Bronchial epithelial cell (primary cell): ENCODE measurements around the gene EEF1G. TPM values are rescaled to one million over a fixed set of nuclear protein-coding genes. Genes with fewer than 3 reads are reported as not detected.
A peak's percentile ranks its signal among the peaks of the same experiment; 100 is the strongest.
"Not testable (repeated sequence)": the region's sequence is repeated elsewhere in the genome, so short reads cannot be mapped to it uniquely, and the experiment has no call there.

Experiments
- DNase-seq: peaks from one replicate; pipeline ENCODE4 v3.0.0-alpha.2; 2010; ENCODE audit warnings: low read depth
- FAIRE-seq: peaks from 2 replicates; lab custom pipeline; 2011; peaks lifted over from hg19 to GRCh38; lab: Jason Lieb, UNC
- H3K27me3 ChIP-seq: 2 replicates; pipeline ENCODE4 v1.5.1; 2011; ENCODE audit warnings: low read length; ENCODE audit not compliant: control insufficient read depth, insufficient read depth
- H3K36me3 ChIP-seq: 2 replicates; pipeline ENCODE4 v1.5.1; 2011; ENCODE audit warnings: low read length; ENCODE audit not compliant: control insufficient read depth, insufficient read depth
- H3K4me3 ChIP-seq: 2 replicates; pipeline ENCODE4 v1.5.1; 2011; ENCODE audit warnings: mild to moderate bottlenecking, low read depth, low read length, control low read depth
- CTCF ChIP-seq: IDR thresholded peaks from 2 replicates; pipeline ENCODE4 v1.5.1; 2011; ENCODE audit warnings: mild to moderate bottlenecking, moderate library complexity, low read length, control low read depth, inconsistent platforms; ENCODE audit not compliant: insufficient read depth, severe bottlenecking
- total RNA-seq: library from RNA; depleted of rRNA; stranded (reverse); fragments of >200 nt; gene quantifications from 2 replicates; pipeline ENCODE4 v1.2.1, GENCODE V29; 2014

Gene EEF1G
- total RNA-seq, 1 donor from 2014 or later: 2,441 TPM

DNA sequence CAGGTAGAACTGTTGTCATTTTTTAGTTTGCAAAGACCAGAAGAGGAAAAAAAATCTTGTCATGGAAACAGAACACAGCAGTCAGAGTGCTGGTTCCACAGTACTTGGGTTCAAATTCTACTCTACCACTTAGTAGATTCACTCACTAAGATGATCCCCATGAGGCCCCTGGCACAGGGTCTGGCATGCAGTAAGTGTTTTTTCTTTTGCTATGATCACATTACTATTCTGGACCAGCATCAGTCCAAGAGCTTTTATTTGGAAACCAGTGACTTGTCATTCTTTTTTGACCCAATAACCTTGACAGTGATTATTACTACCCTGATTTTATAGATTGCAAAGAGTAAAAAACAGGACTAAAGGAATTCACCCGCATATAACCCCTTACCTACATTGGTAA lies 4.1 kb downstream of the EEF1G start:
- Histone ChIP-seq H3K4me3 (no peak overlapping the region), H3K36me3 (peaks cover 37% of the 10 kb centered on the region), H3K27me3 (no peaks in the 10 kb centered on the region)
- DNase-seq (no peak), FAIRE-seq (no peak)
- TF ChIP-seq CTCF: no peak

DNA sequence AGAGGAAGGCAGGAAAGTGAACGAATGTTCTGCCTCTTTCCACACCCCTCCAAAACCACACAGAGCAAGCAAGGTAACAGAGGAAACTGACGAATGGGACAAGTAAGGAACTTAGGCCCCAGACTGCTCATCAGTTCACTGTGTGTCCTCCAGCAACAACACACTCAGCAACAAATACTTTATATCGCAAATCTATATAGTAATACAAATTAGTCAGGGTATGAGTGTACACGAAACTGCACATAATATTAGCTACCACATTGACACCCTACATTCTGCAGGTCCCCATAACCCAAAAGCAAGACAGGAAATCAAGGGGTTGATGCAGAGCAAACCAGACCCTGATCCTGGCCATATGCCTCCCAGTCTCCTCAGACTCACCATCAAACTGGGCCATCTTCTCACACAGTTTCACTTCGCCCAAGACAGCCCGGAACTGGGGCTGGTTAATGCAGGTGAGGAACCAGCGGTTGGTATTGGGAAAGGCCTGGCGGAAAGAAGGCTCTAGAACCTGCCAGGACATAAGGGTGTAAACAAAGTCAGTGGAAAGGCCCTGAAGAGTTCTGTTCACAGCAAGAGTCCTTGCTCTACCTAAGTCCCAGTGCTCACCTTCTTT lies 6.6 kb downstream of the EEF1G start:
- no peak for DNase-seq
- Histone ChIP-seq H3K36me3 (peaks cover 38% of the 10 kb centered on the region), H3K27me3 (no peaks in the 10 kb centered on the region), H3K4me3 (no peak overlapping the region)
- FAIRE-seq: no peak
- TF ChIP-seq CTCF: no peak

DNA sequence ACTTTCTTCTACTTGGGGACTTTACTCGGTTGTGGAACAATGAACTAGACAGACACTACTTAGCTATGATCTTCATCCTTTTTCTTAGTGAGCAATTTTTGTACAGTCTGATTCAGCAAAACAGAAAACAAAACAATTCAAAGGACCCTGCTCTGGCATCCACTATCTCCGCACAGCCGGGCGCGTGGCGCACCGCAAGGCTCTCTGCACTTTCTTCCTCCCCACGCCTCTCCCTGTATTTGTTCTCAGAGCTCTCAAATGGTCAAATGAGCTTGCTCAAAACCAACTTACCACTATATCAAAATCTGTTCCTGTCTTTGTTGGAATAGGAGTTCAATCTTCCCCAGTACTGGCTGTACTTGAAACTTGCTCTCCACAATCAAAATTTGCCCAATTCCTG lies 7.4 kb downstream of the EEF1G start:
- no peak for TF ChIP-seq CTCF
- Histone ChIP-seq H3K36me3 (peaks cover 31% of the 10 kb centered on the region), H3K27me3 (no peaks in the 10 kb centered on the region), H3K4me3 (no peak overlapping the region)
- FAIRE-seq (no peak), DNase-seq (no peak)

DNA sequence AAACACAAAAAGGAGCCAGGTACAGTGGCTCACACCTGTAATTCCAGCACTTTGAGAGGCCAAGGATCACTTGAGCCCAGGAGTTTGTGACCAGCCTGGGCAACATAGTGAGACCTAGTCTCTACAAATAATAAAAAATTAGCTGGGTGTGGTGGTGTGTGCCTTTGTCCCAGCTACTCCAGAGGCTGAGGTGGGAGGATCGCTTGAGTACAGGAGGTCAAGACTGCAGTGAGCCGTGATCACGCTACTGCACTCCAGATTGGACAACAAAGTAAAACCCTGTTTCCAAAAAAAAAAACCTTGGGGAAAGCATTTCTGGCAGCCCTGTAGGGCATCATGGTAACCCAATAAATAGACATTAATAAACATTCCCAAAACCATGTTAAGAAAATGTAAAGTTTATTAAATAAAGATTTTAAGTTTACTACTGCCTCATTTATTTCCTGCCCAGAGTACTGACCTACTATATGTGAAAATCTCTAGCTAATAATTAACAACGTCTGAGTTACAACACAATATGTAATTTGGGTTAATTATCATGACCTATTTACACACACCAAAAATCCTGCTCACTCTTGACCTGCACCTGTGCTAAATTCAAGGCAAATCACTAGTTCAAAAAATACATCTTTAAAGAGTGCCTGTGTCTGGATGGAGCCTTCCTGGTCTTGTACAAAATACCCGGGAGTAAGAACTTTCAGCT lies 8.4 kb downstream of the EEF1G start:
- FAIRE-seq (no peak), DNase-seq (no peak)
- Histone ChIP-seq H3K27me3 (no peaks in the 10 kb centered on the region), H3K36me3 (peaks cover 23% of the 10 kb centered on the region), H3K4me3 (no peak overlapping the region)
- TF ChIP-seq CTCF: no peak

- H3K27me3 ChIP-seq, FAIRE-seq, H3K4me3 ChIP-seq, DNase-seq: not testable (repeated sequence)
- peaks cover 15% of the 10 kb centered on the region for H3K36me3 ChIP-seq
Observed at GRCh38 chr11:62561677-62562230, 11.9 kb downstream of the EEF1G start.

DNA sequence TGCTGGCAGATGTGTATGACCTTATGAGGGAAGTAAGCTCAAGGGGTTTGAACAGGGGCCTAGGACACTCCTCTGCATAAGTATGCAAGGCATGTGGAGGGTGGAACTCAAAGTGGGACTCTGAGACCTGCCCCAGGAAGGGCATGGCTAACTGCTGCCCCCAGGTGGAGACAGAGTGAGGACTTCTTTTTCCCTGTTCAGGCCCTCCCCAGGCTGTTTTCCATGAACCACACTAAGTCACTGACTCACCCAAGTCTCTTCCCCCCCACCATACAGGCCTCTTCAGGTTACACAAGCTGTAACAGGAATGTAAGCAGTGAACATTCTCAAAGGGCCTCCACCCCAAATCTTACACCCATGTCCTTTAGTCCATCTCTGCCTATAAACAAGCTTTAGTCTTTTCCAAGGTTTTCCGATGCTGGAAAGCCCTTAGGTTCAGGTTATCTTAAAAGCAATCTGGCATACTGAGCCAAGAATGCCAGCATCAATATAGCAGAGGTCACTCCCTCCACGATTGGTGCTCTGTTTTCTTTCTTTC lies 13.1 kb downstream of the EEF1G start:
- no peak overlapping the region for H3K4me3 ChIP-seq
- TF ChIP-seq CTCF: peak; percentile 95
- H3K27me3 ChIP-seq: no peaks in the 10 kb centered on the region
- FAIRE-seq (no peak), DNase-seq (peak; percentile 98)
- H3K36me3 ChIP-seq: peaks cover 10% of the 10 kb centered on the region

DNA sequence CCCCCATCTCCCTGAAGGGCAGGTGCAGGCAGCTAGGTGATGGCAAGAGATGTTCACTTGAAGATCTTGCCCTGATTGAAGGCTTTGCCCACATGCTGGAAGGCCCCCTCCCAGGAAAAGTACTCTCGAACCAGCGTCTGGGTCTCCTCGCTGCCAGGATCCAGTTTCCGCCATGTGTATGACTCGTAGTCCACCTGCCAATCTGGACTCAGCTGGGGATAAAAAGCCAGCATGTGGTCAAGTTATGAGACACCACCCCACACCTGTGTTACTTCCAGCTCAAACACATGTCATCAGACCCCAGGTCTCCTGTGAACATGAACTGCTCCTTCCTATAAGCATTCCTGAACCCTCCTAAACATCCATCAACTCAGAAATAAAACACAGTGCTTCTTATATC lies 14.1 kb downstream of the EEF1G start:
- H3K4me3 ChIP-seq, H3K27me3 ChIP-seq, FAIRE-seq, H3K36me3 ChIP-seq: not testable (repeated sequence)
- peak; percentile 32 for DNase-seq
